GM23248 (cell line): Measurements from ENCODE around the gene FAM168B. TPM values are rescaled to one million over a fixed set of nuclear protein-coding genes. Genes with fewer than 3 reads are reported as not detected.

Source experiments
- DNase-seq: peaks from one replicate; pipeline ENCODE4 v3.0.0-alpha.2; 2015
- H2AFZ ChIP-seq: fragments of 200-600 bp; sonication (generic); 2 replicates; pipeline ENCODE4 v1.6.1; 2016; ENCODE audit warnings: antibody characterized with exemption
- H3F3A ChIP-seq: fragments of 200-600 bp; sonication (generic); 2 replicates; pipeline ENCODE4 v1.6.1; 2016; ENCODE audit warnings: mild to moderate bottlenecking, antibody characterized with exemption, mixed run types; ENCODE audit not compliant: insufficient read depth
- H3K27ac ChIP-seq: fragments of 200-600 bp; sonication (generic); 2 replicates; pipeline ENCODE4 v1.5.1; 2016; ENCODE audit warnings: mild to moderate bottlenecking
- H3K27me3 ChIP-seq: fragments of 200-600 bp; sonication (generic); replicated peaks from 2 replicates; pipeline ENCODE4 v1.6.1; 2016; ENCODE audit warnings: mild to moderate bottlenecking; ENCODE audit not compliant: insufficient read depth
- H3K36me3 ChIP-seq: fragments of 200-600 bp; sonication (generic); 2 replicates; pipeline ENCODE4 v1.6.1; 2016; ENCODE audit warnings: low read depth, mild to moderate bottlenecking
- H3K4me1 ChIP-seq: fragments of 200-600 bp; sonication (generic); 2 replicates; pipeline ENCODE4 v1.6.1; 2016; ENCODE audit warnings: mild to moderate bottlenecking; ENCODE audit not compliant: insufficient read depth
- H3K4me2 ChIP-seq: fragments of 200-600 bp; sonication (generic); one replicate; pipeline ENCODE4 v1.6.1; 2016; ENCODE audit warnings: mild to moderate bottlenecking; ENCODE audit not compliant: unreplicated experiment
- H3K4me3 ChIP-seq: fragments of 200-600 bp; sonication (generic); 2 replicates; pipeline ENCODE4 v1.5.1; 2016; ENCODE audit warnings: mild to moderate bottlenecking
- H3K79me2 ChIP-seq: fragments of 200-600 bp; sonication (generic); 2 replicates; pipeline ENCODE4 v1.6.1; 2016; ENCODE audit warnings: mild to moderate bottlenecking; ENCODE audit not compliant: insufficient read depth
- H3K9ac ChIP-seq: fragments of 200-600 bp; sonication (generic); 2 replicates; pipeline ENCODE4 v1.6.1; 2016; ENCODE audit warnings: mild to moderate bottlenecking
- H3K9me2 ChIP-seq: fragments of 200-600 bp; sonication (generic); 2 replicates; pipeline ENCODE4 v1.6.1; 2016; ENCODE audit warnings: mixed run types, mild to moderate bottlenecking, moderate library complexity; ENCODE audit not compliant: insufficient read depth
- H3K9me3 ChIP-seq: fragments of 200-600 bp; sonication (generic); one replicate; pipeline ENCODE4 v1.6.1; 2017; ENCODE audit warnings: low read depth
- H4K20me1 ChIP-seq: fragments of 200-600 bp; sonication (generic); 2 replicates; pipeline ENCODE4 v1.6.0; 2016; ENCODE audit not compliant: insufficient read depth
- EZH2 ChIP-seq: fragments of 200-600 bp; sonication (generic); IDR thresholded peaks from 2 replicates; pipeline ENCODE4 v1.6.1; 2018; ENCODE audit warnings: antibody characterized with exemption, mild to moderate bottlenecking; ENCODE audit not compliant: insufficient read depth, poor library complexity, severe bottlenecking
- EZH2phosphoT487 ChIP-seq: fragments of 200-600 bp; sonication (generic); IDR thresholded peaks from 2 replicates; pipeline ENCODE4 v1.6.1; 2018; ENCODE audit warnings: antibody characterized with exemption, moderate library complexity, mild to moderate bottlenecking, low read depth; ENCODE audit not compliant: insufficient read depth
- WGBS, 2 experiments: methylation state at CpG; one replicate each; pipeline ENCODE4 v1.1.6; 2015 to 2017; ENCODE audit warnings: low lambda C conversion rate in 2 of 2, low coverage in 1 of 2; ENCODE audit errors: missing lambda C conversion rate in 2 of 2; 5-methylcytosine and 5-hydroxymethylcytosine counted together
- in situ Hi-C: fragments of 300-500 bp; cut with MboI; formaldehyde crosslinking; loops from 2 replicates; pipeline ENCODE4 v1.15.0; 2020
- polyA plus RNA-seq: library from polyadenylated mRNA; unstranded; fragments of >200 nt; fragmentation: Nextera tagmentation; extraction: Ambion mirVana; gene quantifications from 2 replicates; pipeline ENCODE4 v1.2.1, GENCODE V29; 2016
- total RNA-seq: library from RNA; depleted of rRNA; stranded (reverse); fragments of >200 nt; shearing (Covaris generic); gene quantifications from 2 replicates; pipeline ENCODE4 v1.2.3, GENCODE V29; 2014; rRNA removed

Gene FAM168B
- total and polyA plus RNA-seq, 2 experiments from 2014 or later = 47.6 to 125 TPM

GRCh38 chr2:130998561-130998960 is 94.7 kb downstream of the FAM168B start:
- WGBS, 2 experiments = 25 to 30% methylated on average over 6 of the region's 6 CpGs
- no peak overlapping the region for H3K4me3 ChIP-seq
- no peak overlapping the region for H3K27ac ChIP-seq
- H3K27me3 ChIP-seq = peaks cover 40% of the 10 kb centered on the region
- H3K9me3 ChIP-seq = no peaks in the 10 kb centered on the region
- H2AFZ ChIP-seq = no peak overlapping the region
- no peaks in the 10 kb centered on the region for H3K79me2 ChIP-seq
- no peaks in the 10 kb centered on the region for H3K4me1 ChIP-seq
- no peak for DNase-seq
- H3K9ac ChIP-seq = no peak overlapping the region
- no peak overlapping the region for H3K4me2 ChIP-seq
- no peak for TF ChIP-seq EZH2phosphoT487
- TF ChIP-seq EZH2 = no peak
- H3F3A ChIP-seq = no peaks in the 10 kb centered on the region
- in situ Hi-C loops = no loop called here
- no peaks in the 10 kb centered on the region for H3K9me2 ChIP-seq
- no peaks in the 10 kb centered on the region for H4K20me1 ChIP-seq
- no peaks in the 10 kb centered on the region for H3K36me3 ChIP-seq

Other genes starting within 250 kb of the FAM168B start
- 75.8 and 94.7 TPM in 2 replicates for gene PLEKHB2, start 11.9 kb upstream of the FAM168B start, total RNA-seq
- 70.7 and 71.7 TPM in 2 replicates for gene PLEKHB2, start 11.9 kb upstream of the FAM168B start, polyA plus RNA-seq
- not detected in 2 replicates for gene POTEE, start 116.1 kb upstream of the FAM168B start, total RNA-seq
- 0.52 and 0.78 TPM in 2 replicates for gene POTEE, start 116.1 kb upstream of the FAM168B start, polyA plus RNA-seq